Endothelial cell of umbilical vein (primary cell): Measurements from ENCODE around the gene ACTBL2. TPM values are rescaled to one million over a fixed set of nuclear protein-coding genes. Genes with fewer than 3 reads are reported as not detected.

Source experiments
- BruUV-seq: library from RNA; stranded (reverse); fragments of 400-500 nt; replicated peaks from 2 replicates; lab custom pipeline; 2021; lab: Mats Ljungman, UMichigan
- CTCF ChIA-PET: fragments of 300-600, 350-600 bp; sonication (Branson Sonifier 250); formaldehyde crosslinking; loops from one replicate; lab custom pipeline; 2021; ENCODE audit warnings: antibody characterized with exemption, inconsistent platforms; lab: Charles Lee
- POLR2A ChIA-PET: fragments of 300-600, 350-600 bp; sonication (Branson Sonifier 250); formaldehyde crosslinking; loops from one replicate; lab custom pipeline; 2021; ENCODE audit warnings: antibody characterized with exemption, inconsistent platforms; lab: Charles Lee
- DNase-seq: peaks from one replicate; pipeline ENCODE4 v3.0.0-alpha.2; 2011; ENCODE audit warnings: low read depth, low spot score
- FAIRE-seq: peaks from 2 replicates; lab custom pipeline; 2011; peaks lifted over from hg19 to GRCh38; lab: Jason Lieb, UNC
- H2AFZ ChIP-seq: 2 replicates; pipeline ENCODE4 v1.6.0; 2012; ENCODE audit warnings: low read depth, low read length, control low read depth, inconsistent platforms
- H3K27ac ChIP-seq: 2 replicates; pipeline ENCODE4 v1.5.1; 2011; ENCODE audit warnings: low read depth, mild to moderate bottlenecking, control low read depth, low read length, moderate library complexity; ENCODE audit not compliant: insufficient read depth
- H3K27me3 ChIP-seq, 2 experiments: 2 replicates each; pipeline versions ENCODE4 v1.6.0 to v1.6.1; 2011; ENCODE audit warnings: low read length in 2 of 2, mixed read lengths in 1 of 2; ENCODE audit not compliant: control insufficient read depth in 2 of 2, insufficient read depth in 2 of 2
- H3K36me3 ChIP-seq, 2 experiments: 2 replicates in 1 of 2; 3 replicates in 1 of 2; pipeline ENCODE4 v1.5.1; 2011; ENCODE audit warnings: low read length in 2 of 2, mild to moderate bottlenecking in 1 of 2, moderate library complexity in 1 of 2; ENCODE audit not compliant: control insufficient read depth in 2 of 2, insufficient read depth in 2 of 2; ENCODE audit errors: extremely low read depth in 1 of 2
- H3K4me1 ChIP-seq: 3 replicates; pipeline ENCODE4 v1.5.1; 2011; ENCODE audit warnings: mild to moderate bottlenecking, low read length; ENCODE audit not compliant: control insufficient read depth, insufficient read depth; ENCODE audit errors: extremely low read depth
- H3K4me2 ChIP-seq: 2 replicates; pipeline ENCODE4 v1.6.1; 2011; ENCODE audit warnings: low read length, control low read depth, mixed read lengths; ENCODE audit not compliant: insufficient read depth
- H3K4me3 ChIP-seq, 3 experiments: fragments of 200-600 bp in 1 of 3; sonication (generic), shearing (Covaris generic) in 1 of 3; replicated peaks in 1 of 3; 2 replicates each; pipeline ENCODE4 v1.5.1; 2011 to 2016; ENCODE audit warnings: control low read depth in 3 of 3, low read length in 3 of 3, mild to moderate bottlenecking in 2 of 3, inconsistent platforms in 1 of 3, low read depth in 1 of 3, moderate library complexity in 1 of 3; ENCODE audit not compliant: insufficient read depth in 1 of 3
- H3K79me2 ChIP-seq: 2 replicates; pipeline ENCODE4 v1.6.0; 2012; ENCODE audit warnings: low read length, inconsistent platforms; ENCODE audit not compliant: control insufficient read depth, insufficient read depth
- H3K9ac ChIP-seq: replicated peaks from 2 replicates; pipeline ENCODE3; 2011; ENCODE audit warnings: low read length, control low read depth; ENCODE audit not compliant: insufficient read depth; ENCODE audit errors: extremely low read depth
- H3K9me1 ChIP-seq: replicated peaks from 3 replicates; pipeline ENCODE4 v1.6.0; 2011; ENCODE audit warnings: mild to moderate bottlenecking, low read length; ENCODE audit not compliant: control insufficient read depth, insufficient read depth; ENCODE audit errors: extremely low read depth
- H3K9me3 ChIP-seq: replicated peaks from 2 replicates; pipeline ENCODE4 v1.5.1; 2012; ENCODE audit warnings: low read length, inconsistent platforms; ENCODE audit not compliant: control insufficient read depth, insufficient read depth
- H4K20me1 ChIP-seq: replicated peaks from 2 replicates; pipeline ENCODE3; 2011; ENCODE audit warnings: mild to moderate bottlenecking, low read length; ENCODE audit not compliant: control insufficient read depth, insufficient read depth; ENCODE audit errors: extremely low read depth
- EZH2 ChIP-seq: IDR thresholded peaks from 2 replicates; pipeline ENCODE4 v1.6.1; 2012; ENCODE audit warnings: borderline replicate concordance, low read depth, mild to moderate bottlenecking, moderate library complexity, low read length, inconsistent platforms; ENCODE audit not compliant: severe bottlenecking
- GATA2 ChIP-seq: IDR thresholded peaks from 2 replicates; pipeline ENCODE4 v1.7.0; 2011; ENCODE audit warnings: low read depth, mild to moderate bottlenecking, moderate library complexity, mixed read lengths, low read length; ENCODE audit not compliant: insufficient read length, insufficient read depth
- JUN ChIP-seq: IDR thresholded peaks from 2 replicates; pipeline ENCODE4 v1.6.1; 2011; ENCODE audit warnings: borderline replicate concordance, low read depth; ENCODE audit not compliant: insufficient read length, insufficient read depth
- MYC ChIP-seq: IDR thresholded peaks from one replicate; pipeline ENCODE4 v1.6.1; 2011; ENCODE audit warnings: mild to moderate bottlenecking, low read depth, low read length
- POLR2AphosphoS5 ChIP-seq: IDR thresholded peaks from 2 replicates; pipeline ENCODE4 v1.6.1; 2012; ENCODE audit warnings: low read depth, mild to moderate bottlenecking, control low read depth, low read length, moderate library complexity; ENCODE audit not compliant: insufficient read depth
- dilution Hi-C: fragments of 300-500 bp; cut with MboI; formaldehyde crosslinking; loops from one replicate; pipeline ENCODE4 v1.15.0; 2019; ENCODE audit warnings: low sequenced_read_pairs; ENCODE audit not compliant: extremely low pct_ligation_motif_present
- intact Hi-C: fragments of 100-400 bp; cut with micrococcal nuclease; formaldehyde crosslinking; loops from one replicate; pipeline ENCODE4 v1.10.0; 2022
- polyA plus RNA-seq, 4 experiments: library from polyadenylated mRNA; depleted of rRNA in 3 of 4; stranded (reverse) in 3 of 4; unstranded in 1 of 4; fragments of >200 nt; gene quantifications; 2 replicates each; pipeline versions ENCODE4 v1.2.1 to v1.2.3, GENCODE V29; 2011 to 2012; ENCODE audit warnings: missing spikeins in 1 of 4
- total RNA-seq: library from RNA; stranded (reverse); gene quantifications from 2 replicates; pipeline ENCODE4 v1.2.3, GENCODE V29; 2021
- TF ChIP-seq, protein P1 (sequence below), 2 donors: IDR thresholded peaks; 1 replicate in 1 of 2; 2 replicates in 1 of 2; pipeline ENCODE4 v1.5.1; 2011; ENCODE audit warnings: low read length in 2 of 2, mild to moderate bottlenecking in 2 of 2, moderate library complexity in 2 of 2, control low read depth in 1 of 2, inconsistent platforms in 1 of 2, low read depth in 1 of 2; ENCODE audit not compliant: insufficient read depth in 1 of 2; ENCODE audit errors: extremely low read depth in 1 of 2

Gene ACTBL2
- total and polyA plus RNA-seq, 2 donors (not counting 3 experiments of a cell fraction or from before 2014, with no cell fraction given), result 0.08 TPM; not detected in 1

DNA sequence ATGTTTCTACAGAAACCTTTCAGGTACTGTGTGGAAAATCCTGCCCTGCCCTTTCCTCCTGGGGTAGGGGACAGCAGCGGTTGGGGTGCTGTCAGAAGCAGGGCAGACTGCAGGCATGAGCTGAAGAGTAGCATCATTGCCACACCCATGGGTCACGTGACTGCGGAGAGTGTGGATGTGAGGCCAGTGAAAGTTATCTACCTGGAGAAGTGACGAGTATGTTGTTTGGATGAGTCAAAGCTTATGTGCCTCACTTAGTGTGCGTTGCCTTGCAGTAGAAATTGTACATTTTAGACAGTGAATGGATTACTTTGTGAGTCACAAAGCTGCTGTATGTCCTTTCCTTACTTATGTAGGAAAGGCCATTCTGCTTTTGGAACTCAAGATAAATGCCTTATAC is 21.7 kb upstream of the ACTBL2 start:
- no peak overlapping the region for H3K4me2 ChIP-seq
- dilution Hi-C loops, result no loop called here
- H3K36me3 ChIP-seq, result no peaks in the 10 kb centered on the region
- H3K27ac ChIP-seq, result no peak overlapping the region
- H4K20me1 ChIP-seq, result no peaks in the 10 kb centered on the region
- H3K79me2 ChIP-seq, result no peaks in the 10 kb centered on the region
- intact Hi-C loops, result loop anchor here (5.0 kb wide), 1 partner anchor 148 kb away; no protein-coding TSS in a partner anchor
- no peak overlapping the region for H3K4me3 ChIP-seq
- ChIA-PET CTCF (interaction anchor here (1.3 to 2.1 kb wide), 2 partner anchors 9 to 274 kb away, joined by 4 to 18 read pairs; no protein-coding TSS in a partner anchor), POLR2A (no interaction called here)
- H3K27me3 ChIP-seq, result no peaks in the 10 kb centered on the region
- TF ChIP-seq GATA2 (no peak), POLR2AphosphoS5 (no peak), MYC (no peak), EZH2 (no peak), JUN (no peak)
- peaks cover 20% of the 10 kb centered on the region for H3K4me1 ChIP-seq
- no TSS peak for BruUV-seq
- H3K9me1 ChIP-seq, result no peaks in the 10 kb centered on the region
- H3K9ac ChIP-seq, result no peak overlapping the region
- no peaks in the 10 kb centered on the region for H3K9me3 ChIP-seq
- no peak for FAIRE-seq
- H2AFZ ChIP-seq, result no peak overlapping the region
- peak; percentile 35 for DNase-seq

DNA sequence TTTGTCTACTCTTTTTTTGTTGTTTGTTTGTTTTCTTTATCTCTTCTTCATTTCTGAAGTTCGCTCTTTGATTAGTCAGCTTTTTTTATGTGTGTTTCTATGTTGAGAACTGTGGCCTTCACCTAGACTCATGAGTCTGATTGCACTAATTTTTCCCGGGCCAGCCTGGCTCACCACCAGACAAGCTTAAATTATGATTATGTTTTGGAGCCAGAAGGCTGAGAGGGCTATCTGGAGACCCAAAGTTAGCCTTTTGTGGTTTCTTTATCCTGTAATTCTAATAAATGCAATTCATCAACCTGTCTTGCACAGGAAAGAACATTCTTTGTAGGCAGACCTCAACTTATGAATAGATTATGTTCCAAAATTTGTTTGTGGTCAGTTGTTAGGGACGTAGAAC is 20.8 kb upstream of the ACTBL2 start:
- Histone ChIP-seq H3K4me1 (peaks cover 22% of the 10 kb centered on the region), H3K9me1 (no peaks in the 10 kb centered on the region), H2AFZ (peak overlapping the region; percentile 9), H3K27me3 (no peaks in the 10 kb centered on the region), H3K4me3 (no peak overlapping the region), H4K20me1 (no peaks in the 10 kb centered on the region), H3K27ac (no peak overlapping the region), H3K79me2 (no peaks in the 10 kb centered on the region), H3K9me3 (no peaks in the 10 kb centered on the region), H3K9ac (peak overlapping the region; percentile 25), H3K36me3 (no peaks in the 10 kb centered on the region), H3K4me2 (no peak overlapping the region)
- TF ChIP-seq GATA2 (peak; percentile 33), MYC (no peak), POLR2AphosphoS5 (peak; percentile 33), EZH2 (no peak)
- TF ChIP-seq, protein P1, sequence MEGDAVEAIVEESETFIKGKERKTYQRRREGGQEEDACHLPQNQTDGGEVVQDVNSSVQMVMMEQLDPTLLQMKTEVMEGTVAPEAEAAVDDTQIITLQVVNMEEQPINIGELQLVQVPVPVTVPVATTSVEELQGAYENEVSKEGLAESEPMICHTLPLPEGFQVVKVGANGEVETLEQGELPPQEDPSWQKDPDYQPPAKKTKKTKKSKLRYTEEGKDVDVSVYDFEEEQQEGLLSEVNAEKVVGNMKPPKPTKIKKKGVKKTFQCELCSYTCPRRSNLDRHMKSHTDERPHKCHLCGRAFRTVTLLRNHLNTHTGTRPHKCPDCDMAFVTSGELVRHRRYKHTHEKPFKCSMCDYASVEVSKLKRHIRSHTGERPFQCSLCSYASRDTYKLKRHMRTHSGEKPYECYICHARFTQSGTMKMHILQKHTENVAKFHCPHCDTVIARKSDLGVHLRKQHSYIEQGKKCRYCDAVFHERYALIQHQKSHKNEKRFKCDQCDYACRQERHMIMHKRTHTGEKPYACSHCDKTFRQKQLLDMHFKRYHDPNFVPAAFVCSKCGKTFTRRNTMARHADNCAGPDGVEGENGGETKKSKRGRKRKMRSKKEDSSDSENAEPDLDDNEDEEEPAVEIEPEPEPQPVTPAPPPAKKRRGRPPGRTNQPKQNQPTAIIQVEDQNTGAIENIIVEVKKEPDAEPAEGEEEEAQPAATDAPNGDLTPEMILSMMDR (IDR thresholded peaks at IDR 0.05; ENCODE audit: extremely low read depth in 1 of 2, insufficient read depth in 1 of 2, low read depth in 1 of 2, low read length in 2 of 2), result no peak
- DNase-seq (peak; percentile 92), FAIRE-seq (no peak)
- intact Hi-C loops (loop anchor here (1.0 to 5.0 kb wide), 3 partner anchors 149 to 957 kb away; partner anchors contain the start of gene PLK2), dilution Hi-C loops (no loop called here)
- CTCF ChIA-PET, result interaction anchor here (0.7 to 2.1 kb wide), 3 partner anchors 147 to 275 kb away, joined by 5 to 18 read pairs (median 6); no protein-coding TSS in a partner anchor
- BruUV-seq, result no TSS peak
- POLR2A ChIA-PET, result no interaction called here
